Measurements from ENCODE around the gene RHOV. TPM values are rescaled to one million over a fixed set of nuclear protein-coding genes. Genes with fewer than 3 reads are reported as not detected.

The RHOV gene
- polyA plus RNA-seq, 2 of the 4 experiments (the other 2 are of a cell fraction), result 7.6 to 13.0 TPM

DNA sequence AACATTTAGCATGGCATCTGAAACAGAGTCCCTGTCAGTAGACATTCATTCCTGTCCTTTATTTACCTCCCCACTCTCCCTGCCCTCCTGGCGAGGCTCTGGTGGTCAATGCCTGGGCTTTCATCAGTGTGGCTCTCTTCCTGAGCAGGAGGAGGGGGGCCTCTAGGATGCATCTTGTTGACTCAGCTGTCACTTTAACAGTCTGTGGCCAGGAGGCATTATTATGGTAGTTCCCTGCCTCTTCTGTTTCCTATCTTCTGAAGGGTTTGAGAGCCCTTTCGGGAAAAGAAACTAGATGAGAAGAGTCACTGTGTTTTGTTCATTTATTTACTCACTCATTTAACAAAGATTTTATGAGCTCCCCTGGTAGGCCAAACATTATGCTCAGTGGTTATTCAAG lies 43.1 kb downstream of the RHOV start (continued):
- TF ChIP-seq JUNB (IDR thresholded peaks at IDR 0.05), result no peak
- TF ChIP-seq, protein P1, sequence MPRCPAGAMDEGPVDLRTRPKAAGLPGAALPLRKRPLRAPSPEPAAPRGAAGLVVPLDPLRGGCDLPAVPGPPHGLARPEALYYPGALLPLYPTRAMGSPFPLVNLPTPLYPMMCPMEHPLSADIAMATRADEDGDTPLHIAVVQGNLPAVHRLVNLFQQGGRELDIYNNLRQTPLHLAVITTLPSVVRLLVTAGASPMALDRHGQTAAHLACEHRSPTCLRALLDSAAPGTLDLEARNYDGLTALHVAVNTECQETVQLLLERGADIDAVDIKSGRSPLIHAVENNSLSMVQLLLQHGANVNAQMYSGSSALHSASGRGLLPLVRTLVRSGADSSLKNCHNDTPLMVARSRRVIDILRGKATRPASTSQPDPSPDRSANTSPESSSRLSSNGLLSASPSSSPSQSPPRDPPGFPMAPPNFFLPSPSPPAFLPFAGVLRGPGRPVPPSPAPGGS (IDR thresholded peaks at IDR 0.05), result no peak
- TF ChIP-seq MAFK (IDR thresholded peaks at IDR 0.05; ENCODE audit: partially characterized antibody), result no peak
- TF ChIP-seq NPAS2 (CRISPR knock-in tag; IDR thresholded peaks at IDR 0.05; ENCODE audit: borderline replicate concordance), result no peak
- TF ChIP-seq FOXS1 (CRISPR knock-in tag; IDR thresholded peaks at IDR 0.05), result no peak
- no peak for TF ChIP-seq BHLHE40 (IDR thresholded peaks at IDR 0.05; ENCODE audit: low read depth, low read length)
- no peak for TF ChIP-seq POLR2A (IDR thresholded peaks at IDR 0.05; ENCODE audit: low read length)
- TF ChIP-seq KDM1A (IDR thresholded peaks at IDR 0.05; ENCODE audit: low read depth), result no peak

DNA sequence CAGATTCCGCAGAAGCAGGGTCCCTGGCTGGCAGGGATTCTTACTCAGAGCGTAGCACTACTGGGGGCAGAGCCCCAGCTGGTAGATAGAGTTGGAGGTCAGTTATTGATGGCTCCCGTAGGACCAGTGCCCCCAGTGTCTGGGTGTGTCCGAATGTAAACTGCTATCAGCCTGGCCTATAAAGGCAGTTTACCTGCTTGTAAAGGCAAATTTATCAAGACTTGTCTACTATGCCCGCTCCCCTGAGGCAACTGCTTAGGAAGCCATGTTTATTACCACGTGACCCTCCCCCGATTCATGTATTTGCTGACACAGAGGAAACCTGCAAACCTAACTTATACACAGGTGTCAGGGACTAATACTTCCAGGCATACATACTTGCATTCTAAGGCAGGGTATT lies 44.9 kb downstream of the RHOV start:
- no peak for ATAC-seq
- POLR2A ChIA-PET, result no interaction called here
- WGBS (ENCODE audit: missing lambda C conversion rate), result 82% methylated on average over 3 of the region's 7 CpGs
- no peak overlapping the region for H3K4me2 ChIP-seq
- no peak for DNase-seq (ENCODE audit: low read depth in 1 of 2, low spot score in 1 of 2)
- no peak for FAIRE-seq
- no peaks in the 10 kb centered on the region for H3K9me3 ChIP-seq
- CTCF ChIA-PET, result interaction anchor here (0.8 to 1.9 kb wide), 6 partner anchors 28 to 150 kb away, joined by 3 to 6 read pairs (median 4); partner anchors contain the start of genes RHOV and VPS18
- peak overlapping the region in 1 of 2 experiments; percentile 56; a peak in 1 of 6 replicates for H3K27ac ChIP-seq
- peaks cover 31% of the 10 kb centered on the region for H3K4me1 ChIP-seq
- no peak overlapping the region for H3K4me3 ChIP-seq
- no peak for TF ChIP-seq EHMT2 (IDR thresholded peaks at IDR 0.05; ENCODE audit: low read depth)
- TF ChIP-seq CHD2 (IDR thresholded peaks at IDR 0.05; ENCODE audit: low read length, partially characterized antibody), result no peak
- no peak for TF ChIP-seq POLR2A (IDR thresholded peaks at IDR 0.05; ENCODE audit: low read length)
- TF ChIP-seq MAFK (IDR thresholded peaks at IDR 0.05; ENCODE audit: partially characterized antibody), result peak; percentile 39
- TF ChIP-seq, protein P2, sequence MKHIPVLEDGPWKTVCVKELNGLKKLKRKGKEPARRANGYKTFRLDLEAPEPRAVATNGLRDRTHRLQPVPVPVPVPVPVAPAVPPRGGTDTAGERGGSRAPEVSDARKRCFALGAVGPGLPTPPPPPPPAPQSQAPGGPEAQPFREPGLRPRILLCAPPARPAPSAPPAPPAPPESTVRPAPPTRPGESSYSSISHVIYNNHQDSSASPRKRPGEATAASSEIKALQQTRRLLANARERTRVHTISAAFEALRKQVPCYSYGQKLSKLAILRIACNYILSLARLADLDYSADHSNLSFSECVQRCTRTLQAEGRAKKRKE (CRISPR knock-in tag; IDR thresholded peaks at IDR 0.05; ENCODE audit: low read depth), result no peak

DNA sequence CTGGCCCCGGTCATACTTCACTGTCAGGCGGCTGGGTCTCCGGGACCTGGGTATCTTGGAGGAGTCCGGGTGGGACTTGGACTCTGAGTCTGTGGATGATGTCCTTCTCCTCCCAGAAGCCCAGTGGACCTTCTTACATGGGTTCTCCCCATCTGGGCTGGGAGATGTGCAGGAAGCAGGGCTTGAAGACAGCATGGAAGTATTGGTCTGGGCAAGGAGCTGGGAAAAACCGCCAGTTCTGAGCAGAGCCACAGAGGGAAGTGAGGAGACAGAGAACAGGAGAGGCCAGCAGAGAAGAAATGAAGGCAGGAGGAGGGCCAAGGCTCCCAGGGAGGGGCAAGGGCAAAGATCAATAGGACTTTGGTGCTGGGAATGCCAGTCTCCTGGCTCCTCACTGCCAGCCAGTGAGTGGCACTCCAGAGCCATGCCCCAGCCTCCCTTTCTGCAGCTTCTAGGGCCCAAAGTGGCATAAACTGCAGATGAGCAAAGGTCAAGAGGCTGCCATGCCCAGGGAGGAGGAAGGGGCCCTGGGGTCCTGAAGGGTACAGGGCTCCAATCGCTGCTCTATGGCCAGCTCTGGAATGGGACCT lies 45.5 kb downstream of the RHOV start, which contains the start of gene PPP1R14D:
Gene PPP1R14D (minus strand): TSS at position 262 of the 590 bp plus-strand sequence. CDS start 67 bp downstream, at position 195.
- DNase-seq (ENCODE audit: low read depth in 1 of 2, low spot score in 1 of 2) (no peak), ATAC-seq (peak; percentile 38 to 53; a peak in 5 of 6 replicates), FAIRE-seq (no peak)
- Histone ChIP-seq H3K4me1 (peaks cover 36% of the 10 kb centered on the region), H3K9me3 (no peaks in the 10 kb centered on the region), H3K4me3 (no peak within 1 kb of the TSS), H3K4me2 (no peak within 1 kb of the TSS), H3K27ac (peak within 1 kb of the TSS in 1 of 2 experiments; percentile 56; a peak in 1 of 6 replicates)
- POLR2A ChIA-PET, result interaction anchor here (0.6 kb wide), 1 partner anchor 70 kb away, joined by 4 read pairs; no protein-coding TSS in a partner anchor
- TF ChIP-seq HOXB5 (CRISPR knock-in tag; IDR thresholded peaks at IDR 0.05) (no peak), RAD21 (conservative IDR thresholded peaks at IDR 0.05 in 1 of 2, IDR thresholded peaks at IDR 0.05 in 1 of 2) (peak in 1 of 2 experiments; percentile 8; a peak in 1 of 5 replicates)
- 88% methylated on average over 1 of the region's 6 CpGs for WGBS (ENCODE audit: missing lambda C conversion rate)
- CTCF ChIA-PET, result interaction anchor here (0.8 to 1.9 kb wide), 8 partner anchors 19 to 149 kb away, joined by 3 to 6 read pairs (median 4); partner anchors contain the start of genes RHOV and VPS18

DNA sequence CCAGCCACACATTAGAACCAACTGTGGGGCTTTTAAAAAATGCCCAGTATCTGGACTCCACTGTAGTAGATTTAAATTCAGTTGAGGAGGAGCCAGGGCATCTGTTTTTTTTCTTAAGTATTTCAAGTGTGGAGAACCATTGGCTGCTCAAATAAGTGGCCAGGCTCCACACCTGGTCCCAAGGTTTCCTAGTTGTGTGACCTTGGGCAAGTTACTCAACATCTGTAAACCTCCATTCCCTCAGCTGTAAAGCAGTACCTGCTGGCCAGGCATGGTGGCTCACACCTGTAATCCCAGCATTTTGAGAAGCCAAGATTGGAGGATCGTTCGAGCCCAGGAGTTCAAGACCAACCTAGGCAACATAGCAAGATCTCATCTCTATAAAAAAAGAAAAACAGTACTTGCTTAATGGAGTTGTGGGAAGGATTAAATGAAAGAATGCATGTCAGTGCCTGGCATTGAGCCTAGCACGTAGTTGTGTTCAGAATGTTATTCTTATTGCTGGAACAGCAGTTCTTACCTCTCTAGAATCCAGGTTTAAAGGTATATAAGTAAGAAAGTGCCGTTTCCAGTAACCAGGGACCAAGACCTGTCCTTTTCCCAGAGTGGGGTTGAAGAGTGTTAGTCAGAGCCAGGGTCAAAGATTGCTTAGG lies 47.5 kb downstream of the RHOV start:
- CTCF ChIA-PET, result interaction anchor here (0.6 to 2.6 kb wide), 3 partner anchors 14 to 389 kb away, joined by 3 to 11 read pairs (median 3); no protein-coding TSS in a partner anchor
- H3K4me2 ChIP-seq, result no peak overlapping the region
- WGBS (ENCODE audit: missing lambda C conversion rate), result 87% methylated on average over 4 of the region's 4 CpGs
- H3K9me3 ChIP-seq, result no peaks in the 10 kb centered on the region
- DNase-seq (ENCODE audit: low read depth in 1 of 2, low spot score in 1 of 2) (no peak), ATAC-seq (no peak), FAIRE-seq (no peak)
- TF ChIP-seq RFX5 (IDR thresholded peaks at IDR 0.05), result no peak
- TF ChIP-seq, protein P3, sequence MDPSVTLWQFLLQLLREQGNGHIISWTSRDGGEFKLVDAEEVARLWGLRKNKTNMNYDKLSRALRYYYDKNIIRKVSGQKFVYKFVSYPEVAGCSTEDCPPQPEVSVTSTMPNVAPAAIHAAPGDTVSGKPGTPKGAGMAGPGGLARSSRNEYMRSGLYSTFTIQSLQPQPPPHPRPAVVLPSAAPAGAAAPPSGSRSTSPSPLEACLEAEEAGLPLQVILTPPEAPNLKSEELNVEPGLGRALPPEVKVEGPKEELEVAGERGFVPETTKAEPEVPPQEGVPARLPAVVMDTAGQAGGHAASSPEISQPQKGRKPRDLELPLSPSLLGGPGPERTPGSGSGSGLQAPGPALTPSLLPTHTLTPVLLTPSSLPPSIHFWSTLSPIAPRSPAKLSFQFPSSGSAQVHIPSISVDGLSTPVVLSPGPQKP (IDR thresholded peaks at IDR 0.05; ENCODE audit: low read depth, low read length), result no peak
- TF ChIP-seq EHMT2 (IDR thresholded peaks at IDR 0.05; ENCODE audit: low read depth), result no peak
- TF ChIP-seq KDM5A (IDR thresholded peaks at IDR 0.05), result no peak
- no peak for TF ChIP-seq FOSL2 (IDR thresholded peaks at IDR 0.05)
- TF ChIP-seq FOSL2 (CRISPR knock-in tag; IDR thresholded peaks at IDR 0.05), result no peak
- TF ChIP-seq HEYL (CRISPR knock-in tag; IDR thresholded peaks at IDR 0.05), result no peak
- TF ChIP-seq GATA3 (IDR thresholded peaks at IDR 0.05; ENCODE audit: borderline replicate concordance), result no peak
- no peak for TF ChIP-seq TFCP2L1 (CRISPR knock-in tag; IDR thresholded peaks at IDR 0.05)
- TF ChIP-seq MAZ (IDR thresholded peaks at IDR 0.05; ENCODE audit: borderline replicate concordance, low read depth, low read length), result no peak
- TF ChIP-seq ZSCAN20 (CRISPR knock-in tag; IDR thresholded peaks at IDR 0.05), result no peak
- H3K4me3 ChIP-seq, result no peak overlapping the region
- POLR2A ChIA-PET, result no interaction called here
- peak overlapping the region in 1 of 2 experiments; percentile 66; a peak in 3 of 6 replicates for H3K27ac ChIP-seq
- peaks cover 39% of the 10 kb centered on the region for H3K4me1 ChIP-seq

Measured in A549 (cell line).